Activated CD8-positive, alpha-beta T cell treated with anti-CD3 and anti-CD28 coated beads for 36 hours (primary cell): Measurements from ENCODE around the gene MORF4L1. TPM values are rescaled to one million over a fixed set of nuclear protein-coding genes. Genes with fewer than 3 reads are reported as not detected.
A peak's percentile ranks its signal among the peaks of the same experiment; 100 is the strongest.

ENCODE experiments used
- ATAC-seq: fragments of 200-7000 bp; cut with Tn5 transposase; one replicate; pipeline ENCODE4 v1.10.0; 2021; ENCODE audit warnings: mild to moderate bottlenecking, moderate library complexity
- CTCF ChIA-PET: fragments of 350-600 bp; sonication (Branson Sonifier 250); formaldehyde crosslinking; loops from one replicate; lab custom pipeline; 2021; ENCODE audit warnings: antibody characterized with exemption; lab: Charles Lee
- POLR2A ChIA-PET: fragments of 350-600 bp; sonication (Branson Sonifier 250); formaldehyde crosslinking; loops from one replicate; lab custom pipeline; 2021; ENCODE audit warnings: antibody characterized with exemption; lab: Charles Lee
- DNase-seq: peaks from one replicate; pipeline ENCODE4 v3.0.0-alpha.2; 2020
- H3K27ac Mint-ChIP-seq: one replicate; pipeline ENCODE4 v1.8.0; 2021; ENCODE audit warnings: mild to moderate bottlenecking, mixed read lengths
- H3K27me3 Mint-ChIP-seq: one replicate; pipeline ENCODE4 v1.8.0; 2021; ENCODE audit warnings: mixed read lengths
- H3K36me3 Mint-ChIP-seq: one replicate; pipeline ENCODE4 v1.8.0; 2021; ENCODE audit warnings: low read depth, mixed read lengths
- H3K4me1 Mint-ChIP-seq: one replicate; pipeline ENCODE4 v1.8.0; 2021; ENCODE audit warnings: low read depth, mixed read lengths
- H3K4me3 Mint-ChIP-seq: one replicate; pipeline ENCODE4 v1.8.0; 2021; ENCODE audit warnings: mild to moderate bottlenecking, moderate library complexity, mixed read lengths
- H3K9me3 Mint-ChIP-seq: one replicate; pipeline ENCODE4 v1.8.0; 2021; ENCODE audit warnings: mixed read lengths
- intact Hi-C: fragments of 100-400 bp; cut with micrococcal nuclease; formaldehyde crosslinking; loops from one replicate; pipeline ENCODE4 v1.10.0; 2022
- total RNA-seq, 2 experiments: library from RNA; stranded (reverse); gene quantifications; one replicate each; pipeline ENCODE4 v1.2.3, GENCODE V29; 2021
- TF ChIP-seq, protein P1 (sequence below): fragments of 200-600 bp; IDR thresholded peaks from one replicate; pipeline ENCODE4 v1.8.0; 2022; ENCODE audit warnings: antibody characterized with exemption, mild to moderate bottlenecking

Gene MORF4L1
- total RNA-seq, 2 experiments from 2014 or later = 236 to 247 TPM

DNA sequence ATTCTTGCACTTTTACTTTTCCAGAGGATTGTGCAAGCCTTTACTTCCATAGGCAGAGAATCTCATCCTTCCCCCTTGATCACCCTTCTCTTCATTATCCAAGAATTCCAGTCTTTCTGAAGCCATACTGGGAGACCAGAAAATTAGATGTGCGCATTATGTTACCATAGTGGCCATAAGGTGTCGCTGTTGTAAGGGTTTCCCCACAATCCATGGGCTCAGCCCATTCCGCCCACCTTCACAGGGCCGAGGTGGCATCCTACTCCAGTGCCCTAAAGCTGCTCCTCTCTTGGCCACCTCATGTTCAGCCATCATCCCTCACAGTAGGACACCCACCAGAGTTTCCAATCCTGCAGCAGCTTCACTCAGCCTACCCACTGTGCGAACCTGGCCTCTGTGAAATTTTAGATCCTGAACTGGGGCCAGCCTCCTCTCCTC, 37.1 kb downstream of the MORF4L1 start:
- intact Hi-C loops = no loop called here
- CTCF ChIA-PET = interaction anchor here (0.6 to 4.1 kb wide), 14 partner anchors 10 to 275 kb away, joined by 3 to 32 read pairs (median 4); no protein-coding TSS in a partner anchor
- Mint-ChIP-seq H3K27ac (no peak overlapping the region), H3K4me3 (no peak overlapping the region), H3K4me1 (peaks cover 11% of the 10 kb centered on the region), H3K36me3 (peaks cover 52% of the 10 kb centered on the region), H3K27me3 (no peaks in the 10 kb centered on the region), H3K9me3 (no peaks in the 10 kb centered on the region)
- ATAC-seq = peak; percentile 67
- TF ChIP-seq, protein P1, sequence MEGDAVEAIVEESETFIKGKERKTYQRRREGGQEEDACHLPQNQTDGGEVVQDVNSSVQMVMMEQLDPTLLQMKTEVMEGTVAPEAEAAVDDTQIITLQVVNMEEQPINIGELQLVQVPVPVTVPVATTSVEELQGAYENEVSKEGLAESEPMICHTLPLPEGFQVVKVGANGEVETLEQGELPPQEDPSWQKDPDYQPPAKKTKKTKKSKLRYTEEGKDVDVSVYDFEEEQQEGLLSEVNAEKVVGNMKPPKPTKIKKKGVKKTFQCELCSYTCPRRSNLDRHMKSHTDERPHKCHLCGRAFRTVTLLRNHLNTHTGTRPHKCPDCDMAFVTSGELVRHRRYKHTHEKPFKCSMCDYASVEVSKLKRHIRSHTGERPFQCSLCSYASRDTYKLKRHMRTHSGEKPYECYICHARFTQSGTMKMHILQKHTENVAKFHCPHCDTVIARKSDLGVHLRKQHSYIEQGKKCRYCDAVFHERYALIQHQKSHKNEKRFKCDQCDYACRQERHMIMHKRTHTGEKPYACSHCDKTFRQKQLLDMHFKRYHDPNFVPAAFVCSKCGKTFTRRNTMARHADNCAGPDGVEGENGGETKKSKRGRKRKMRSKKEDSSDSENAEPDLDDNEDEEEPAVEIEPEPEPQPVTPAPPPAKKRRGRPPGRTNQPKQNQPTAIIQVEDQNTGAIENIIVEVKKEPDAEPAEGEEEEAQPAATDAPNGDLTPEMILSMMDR = peak; percentile 62
- peak; percentile 46 for DNase-seq
- POLR2A ChIA-PET = interaction anchor here (0.8 kb wide), 1 partner anchor 9 kb away, joined by 3 read pairs; no protein-coding TSS in a partner anchor

DNA sequence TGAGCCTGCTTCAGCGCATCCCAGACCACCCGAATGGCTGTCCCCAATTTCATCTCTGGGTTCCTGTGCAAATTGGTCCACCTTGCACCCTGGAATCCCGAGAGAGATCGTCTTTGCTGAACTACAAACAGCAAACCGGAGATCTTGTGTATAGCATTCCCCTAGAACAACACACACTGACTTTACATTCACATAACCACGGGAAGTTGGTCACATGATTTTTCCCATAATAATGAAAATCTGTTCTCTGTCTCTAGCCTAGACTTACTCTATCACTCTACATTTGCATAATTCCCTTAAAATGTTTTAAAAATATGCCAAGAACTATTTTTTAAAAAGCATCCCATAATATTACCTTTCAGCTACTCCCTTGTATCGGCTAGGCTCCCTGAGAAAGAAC, 37.6 kb downstream of the MORF4L1 start:
- intact Hi-C loops = no loop called here
- TF ChIP-seq, protein P1 = no peak
- Mint-ChIP-seq H3K27me3 (no peaks in the 10 kb centered on the region), H3K9me3 (no peaks in the 10 kb centered on the region), H3K36me3 (peaks cover 48% of the 10 kb centered on the region), H3K4me1 (peaks cover 11% of the 10 kb centered on the region), H3K27ac (no peak overlapping the region), H3K4me3 (no peak overlapping the region)
- DNase-seq (no peak), ATAC-seq (no peak)
- ChIA-PET POLR2A (interaction anchor here (0.8 kb wide), 1 partner anchor 9 kb away, joined by 3 read pairs; no protein-coding TSS in a partner anchor), CTCF (interaction anchor here (0.6 to 4.1 kb wide), 14 partner anchors 8 to 274 kb away, joined by 3 to 32 read pairs (median 4); no protein-coding TSS in a partner anchor)

DNA sequence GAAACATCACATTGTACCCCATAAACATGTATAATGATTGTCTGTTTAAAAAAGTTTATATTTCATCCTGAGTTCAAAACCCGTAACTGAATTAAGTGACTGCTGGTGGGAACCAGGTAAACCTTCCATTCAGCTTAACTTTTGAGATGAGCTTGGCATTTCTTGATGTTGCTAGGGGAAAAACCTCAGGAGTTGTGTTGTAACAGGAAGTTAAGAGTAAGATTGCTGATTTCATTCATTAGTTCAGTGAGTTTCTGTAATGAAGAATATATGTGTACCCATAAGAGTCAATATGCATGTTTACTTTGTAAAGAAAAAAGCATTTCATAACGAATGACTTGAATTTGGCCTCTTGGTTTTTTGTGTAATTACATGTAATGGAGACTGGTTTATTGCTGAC, 39.6 kb downstream of the MORF4L1 start:
- Mint-ChIP-seq H3K4me1 (peaks cover 11% of the 10 kb centered on the region), H3K4me3 (no peak overlapping the region), H3K27ac (peak overlapping the region; percentile 39), H3K27me3 (no peaks in the 10 kb centered on the region), H3K36me3 (peaks cover 41% of the 10 kb centered on the region), H3K9me3 (no peaks in the 10 kb centered on the region)
- TF ChIP-seq, protein P1 = no peak
- intact Hi-C loops = no loop called here
- no peak for ATAC-seq
- ChIA-PET POLR2A (interaction anchor here (0.6 kb wide), 1 partner anchor 12 kb away, joined by 3 read pairs; no protein-coding TSS in a partner anchor), CTCF (interaction anchor here (2.4 kb wide), 1 partner anchor 272 kb away, joined by 8 read pairs; no protein-coding TSS in a partner anchor)
- DNase-seq = no peak

DNA sequence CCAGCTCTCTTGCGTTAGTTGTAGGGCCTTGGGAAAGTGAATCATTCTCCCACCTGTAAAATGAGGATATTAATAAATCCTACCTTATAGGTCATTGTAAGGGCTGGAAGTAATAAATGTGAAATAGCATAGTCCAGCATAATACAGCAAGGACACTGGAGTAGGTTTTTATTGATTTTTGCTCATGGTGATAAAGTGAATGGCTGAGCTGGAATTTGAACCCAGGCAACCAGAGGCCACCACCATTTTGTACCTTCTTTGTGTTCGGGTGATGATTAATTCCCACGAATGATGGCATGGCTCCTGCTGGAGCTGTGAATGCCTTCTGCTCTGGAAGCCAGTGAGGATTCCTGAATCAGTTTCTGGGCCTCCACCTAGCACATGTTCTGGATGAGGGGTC, 40.3 kb downstream of the MORF4L1 start:
- ChIA-PET CTCF (interaction anchor here (1.0 kb wide), 1 partner anchor 113 kb away, joined by 3 read pairs; no protein-coding TSS in a partner anchor), POLR2A (interaction anchor here (0.6 kb wide), 1 partner anchor 13 kb away, joined by 3 read pairs; no protein-coding TSS in a partner anchor)
- H3K4me3 Mint-ChIP-seq = no peak overlapping the region
- no peaks in the 10 kb centered on the region for H3K27me3 Mint-ChIP-seq
- ATAC-seq (no peak), DNase-seq (no peak)
- intact Hi-C loops = no loop called here
- peaks cover 11% of the 10 kb centered on the region for H3K4me1 Mint-ChIP-seq
- H3K9me3 Mint-ChIP-seq = no peaks in the 10 kb centered on the region
- TF ChIP-seq, protein P1 = no peak
- peaks cover 43% of the 10 kb centered on the region for H3K36me3 Mint-ChIP-seq
- no peak overlapping the region for H3K27ac Mint-ChIP-seq

DNA sequence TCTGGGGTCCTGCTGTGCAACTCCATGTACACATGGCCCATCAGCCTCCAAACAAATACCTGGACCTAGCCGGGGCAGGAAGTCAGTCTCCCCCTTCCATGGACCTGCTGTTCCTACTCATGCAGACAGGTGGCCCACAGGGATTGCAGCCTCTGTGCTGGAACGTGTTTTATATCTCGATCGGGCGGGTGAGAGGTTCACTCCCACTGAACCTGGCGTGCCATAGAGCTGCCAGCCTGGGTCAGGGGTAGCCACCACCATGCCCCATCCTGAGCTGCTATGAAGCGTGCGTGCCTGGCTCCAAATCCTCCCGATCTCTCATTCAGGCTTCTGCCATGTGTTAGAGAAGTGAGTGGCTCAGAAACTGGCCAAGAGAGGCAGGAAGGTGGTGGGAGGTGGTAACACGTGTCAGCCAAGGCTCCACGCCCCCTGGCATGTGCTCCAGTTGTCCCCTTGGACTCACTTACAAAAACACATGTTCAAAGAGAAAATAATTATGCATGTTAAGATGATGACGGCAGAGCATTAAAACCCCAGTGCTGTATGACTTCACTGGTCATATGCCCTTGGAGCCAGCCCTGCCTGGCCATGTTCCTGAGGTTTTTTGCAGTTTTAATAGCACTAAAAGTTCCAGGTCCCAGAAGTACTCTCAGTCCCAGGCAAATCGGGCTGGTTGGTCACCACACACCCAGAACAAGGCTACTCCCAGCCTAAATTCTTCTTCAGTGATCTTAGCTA, 41.5 kb downstream of the MORF4L1 start:
- no peaks in the 10 kb centered on the region for H3K9me3 Mint-ChIP-seq
- H3K27ac Mint-ChIP-seq = no peak overlapping the region
- H3K4me3 Mint-ChIP-seq = no peak overlapping the region

More for the DNA sequence above, 41.5 kb downstream of the MORF4L1 start:
- Mint-ChIP-seq H3K4me1 (peaks cover 11% of the 10 kb centered on the region), H3K36me3 (peaks cover 43% of the 10 kb centered on the region), H3K27me3 (no peaks in the 10 kb centered on the region)
- TF ChIP-seq, protein P1 = no peak
- ChIA-PET CTCF (interaction anchor here (0.7 to 1.1 kb wide), 3 partner anchors 65 to 270 kb away, joined by 3 read pairs; no protein-coding TSS in a partner anchor), POLR2A (interaction anchor here (0.5 kb wide), 1 partner anchor 11 kb away, joined by 3 read pairs; no protein-coding TSS in a partner anchor)
- intact Hi-C loops = no loop called here
- DNase-seq (no peak), ATAC-seq (no peak)
